NCI-H1048 (cell line): ENCODE measurements around the gene CPNE6.

Source experiments
- DNase-seq: peaks from one replicate; lab custom pipeline; 2025; lab: John Stamatoyannopoulos, UW

CPNE6 gene

GRCh38 chr14:24069411-24069735 is 2.0 kb upstream of the CPNE6 start:
- no peak for DNase-seq

DNA sequence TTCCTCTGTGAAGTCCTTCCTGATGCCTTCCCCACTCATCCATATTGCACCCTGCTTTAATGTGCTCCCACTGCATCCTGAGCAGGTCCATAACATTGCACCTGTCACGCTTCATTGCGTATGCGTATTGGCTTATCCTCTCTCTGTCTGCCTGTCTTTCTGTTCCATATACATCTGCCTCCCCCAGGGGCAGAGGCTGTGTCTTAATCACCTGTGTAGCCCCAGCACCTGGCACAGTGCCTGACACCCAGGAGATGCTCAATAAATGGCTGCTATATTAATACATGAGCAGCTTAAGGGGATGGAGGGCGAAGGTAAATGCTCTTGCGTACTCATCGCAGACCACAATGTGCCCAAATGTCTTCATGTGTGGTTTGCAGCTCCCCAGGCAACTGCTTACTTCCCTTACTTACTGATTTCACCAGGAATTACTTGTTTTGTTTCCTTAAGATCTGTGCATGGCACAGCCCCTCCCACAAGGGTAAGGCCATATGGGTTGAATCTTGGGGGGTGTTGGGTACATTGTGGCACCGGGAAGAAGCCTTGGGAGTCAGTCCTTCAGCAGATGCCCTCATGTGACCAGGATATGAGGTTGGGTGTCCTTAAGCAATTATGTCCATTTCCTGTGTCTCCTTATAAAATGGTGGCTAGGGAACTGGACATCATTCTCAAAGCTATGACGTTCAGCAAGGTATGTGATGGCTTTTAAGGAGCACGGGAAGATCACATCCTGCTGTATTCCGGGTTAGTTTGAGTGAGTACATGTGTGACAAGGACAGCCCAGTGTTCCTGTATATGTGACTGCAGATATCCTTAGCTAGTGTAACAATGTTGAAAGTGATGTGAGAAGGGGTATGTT is 848 bp upstream of the CPNE6 start:
- DNase-seq = no peak

- no peak for DNase-seq
These were observed 571 bp downstream of the CPNE6 start for GRCh38 chr14:24071836-24072430.

DNA sequence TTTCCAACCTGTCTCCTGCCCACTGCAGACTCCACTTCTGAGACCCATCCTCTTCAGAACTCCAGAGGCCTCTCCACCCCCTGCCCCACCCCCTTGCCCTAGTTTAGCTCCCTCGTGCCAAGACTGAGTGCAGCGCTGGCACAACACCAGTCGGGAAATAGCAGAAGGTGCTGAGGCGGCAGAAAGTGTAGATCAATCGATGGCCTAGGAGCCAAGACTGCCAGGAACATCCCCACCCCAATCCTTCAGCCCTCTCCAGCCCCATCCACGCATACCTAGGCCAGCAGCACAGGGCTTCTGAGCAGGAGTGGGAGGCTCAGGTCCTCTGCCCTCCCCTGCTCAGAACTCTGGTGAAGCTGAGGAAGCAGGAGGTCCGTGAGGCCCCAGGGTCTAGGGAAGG is 1.1 kb downstream of the CPNE6 start:
- no peak for DNase-seq

GRCh38 chr14:24072881-24073877 is 1.8 kb downstream of the CPNE6 start:
- DNase-seq = no peak

DNA sequence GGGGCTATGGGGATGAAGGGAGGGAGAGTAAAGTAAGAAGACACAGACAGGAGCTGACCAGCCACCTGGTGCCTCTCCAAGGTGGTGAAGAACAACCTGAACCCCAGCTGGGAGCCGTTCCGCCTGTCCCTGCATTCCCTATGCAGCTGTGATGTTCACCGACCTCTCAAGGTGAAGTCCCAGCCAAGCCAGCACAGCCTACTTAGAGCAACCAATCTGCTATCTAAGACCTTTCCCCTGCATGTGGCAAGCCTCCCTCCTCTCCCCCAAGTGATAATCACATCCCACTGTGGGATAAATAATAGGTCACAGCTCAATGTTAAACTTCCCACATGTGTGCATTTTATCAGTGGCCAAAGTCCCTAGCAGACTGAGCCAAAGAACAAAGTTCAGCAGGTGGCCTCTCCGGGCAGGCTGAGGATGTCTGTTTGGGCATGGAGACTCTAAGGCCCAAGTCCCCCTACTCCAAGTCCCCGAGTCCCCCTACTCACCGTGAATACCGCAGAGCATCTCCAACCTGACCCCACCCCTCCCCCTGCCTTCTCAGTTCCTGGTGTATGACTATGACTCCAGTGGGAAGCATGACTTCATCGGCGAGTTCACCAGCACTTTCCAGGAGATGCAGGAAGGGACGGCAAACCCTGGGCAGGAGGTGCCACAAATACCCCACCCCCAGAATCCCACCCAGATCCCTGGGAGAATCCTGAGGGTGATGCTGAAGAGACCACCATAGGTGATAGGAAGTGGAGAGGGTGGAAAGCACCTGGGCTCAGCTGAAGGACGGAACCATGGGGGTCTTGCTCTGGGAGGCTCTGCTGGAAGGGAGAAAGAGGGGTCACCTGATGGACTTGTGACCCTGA is 3.5 kb downstream of the CPNE6 start:
- DNase-seq = no peak

DNA sequence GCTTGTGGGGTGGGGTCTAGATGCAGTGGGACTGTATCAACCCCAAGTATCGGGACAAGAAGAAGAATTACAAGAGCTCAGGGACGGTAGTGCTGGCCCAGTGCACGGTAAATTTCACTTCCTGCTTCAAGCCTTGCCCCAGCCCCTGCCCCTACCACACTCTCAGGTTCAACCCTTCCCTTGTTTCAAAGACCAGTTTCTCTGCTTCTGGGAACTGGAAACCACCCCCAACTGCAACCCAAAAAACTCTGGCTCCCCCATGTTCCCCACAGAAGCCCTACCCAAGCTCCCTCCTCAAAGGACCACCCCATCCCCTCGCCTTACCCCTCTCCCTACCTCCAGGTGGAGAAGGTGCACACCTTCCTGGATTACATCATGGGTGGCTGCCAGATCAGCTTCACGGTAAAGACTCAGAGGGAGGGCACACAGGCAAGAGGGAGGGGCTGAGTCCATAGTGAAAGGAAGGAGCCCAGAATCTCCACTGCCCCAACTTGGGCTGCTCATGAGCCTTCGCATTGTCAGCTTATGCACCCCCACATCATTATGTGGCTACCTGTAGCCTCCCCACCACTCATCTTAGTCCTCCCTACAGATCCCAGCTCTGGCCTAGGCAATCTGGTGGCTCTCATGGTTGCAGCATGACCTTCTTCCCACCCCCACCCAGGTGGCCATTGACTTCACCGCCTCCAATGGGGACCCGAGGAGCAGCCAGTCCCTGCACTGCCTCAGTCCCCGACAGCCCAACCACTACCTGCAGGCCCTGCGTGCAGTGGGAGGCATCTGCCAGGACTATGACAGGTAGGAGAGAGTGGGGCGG is 4.3 kb downstream of the CPNE6 start:
- no peak for DNase-seq

DNA sequence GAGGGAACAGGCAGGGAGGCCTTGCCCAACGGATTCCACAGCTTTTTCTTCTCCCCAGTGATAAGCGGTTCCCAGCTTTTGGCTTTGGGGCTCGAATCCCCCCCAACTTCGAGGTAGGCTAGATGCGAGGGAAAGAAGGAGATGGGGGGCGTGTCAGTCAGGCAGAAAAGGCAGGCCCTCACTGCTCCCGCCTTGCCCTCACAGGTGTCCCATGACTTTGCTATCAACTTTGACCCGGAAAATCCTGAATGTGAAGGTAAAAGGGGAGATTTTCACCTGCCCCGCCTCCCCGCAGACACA is 4.9 kb downstream of the CPNE6 start:
- no peak for DNase-seq

DNA sequence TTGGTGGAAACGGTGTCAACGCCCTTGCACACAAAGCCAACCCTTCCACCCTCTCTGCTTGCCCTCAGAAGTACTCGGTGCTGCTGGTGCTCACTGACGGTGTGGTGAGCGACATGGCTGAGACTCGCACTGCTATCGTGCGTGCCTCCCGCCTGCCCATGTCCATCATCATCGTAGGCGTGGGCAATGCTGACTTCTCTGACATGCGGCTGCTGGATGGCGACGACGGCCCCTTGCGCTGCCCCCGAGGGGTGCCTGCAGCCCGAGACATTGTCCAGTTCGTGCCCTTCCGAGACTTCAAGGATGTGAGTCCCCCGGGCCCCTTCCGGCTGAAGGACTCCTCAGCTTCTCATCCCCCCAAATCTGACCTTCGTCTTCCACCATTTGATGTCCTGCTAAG is 5.7 kb downstream of the CPNE6 start:
- no peak for DNase-seq

- no peak for DNase-seq
These were observed 6.8 kb downstream of the CPNE6 start for GRCh38 chr14:24078146-24078545.

GRCh38 chr14:24079491-24080141 is 8.3 kb downstream of the CPNE6 start:
- DNase-seq = no peak

DNA sequence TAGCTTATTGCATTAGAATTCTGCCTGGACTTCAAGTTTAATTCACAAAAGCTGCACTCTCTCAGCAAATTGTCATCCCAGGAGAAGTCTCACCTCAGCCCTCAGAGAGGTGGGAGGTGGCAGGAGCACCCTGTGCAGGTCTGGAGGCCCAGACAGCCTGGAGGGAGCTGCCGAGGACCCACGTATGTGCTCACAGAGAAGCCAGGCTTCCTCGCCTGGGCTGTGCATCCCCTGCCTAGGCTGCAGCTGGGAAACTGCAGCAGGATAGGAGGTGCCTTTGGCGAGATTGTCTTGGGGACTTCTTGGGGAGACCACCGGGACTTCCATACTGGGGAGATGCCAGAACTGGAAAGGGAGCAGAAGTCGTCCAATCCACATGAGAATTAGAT is 8.8 kb downstream of the CPNE6 start:
- DNase-seq = no peak

GRCh38 chr14:24080888-24081738 is 9.8 kb downstream of the CPNE6 start:
- DNase-seq = no peak

GRCh38 chr14:24081739-24082211 is 10.4 kb downstream of the CPNE6 start:
- no peak for DNase-seq

DNA sequence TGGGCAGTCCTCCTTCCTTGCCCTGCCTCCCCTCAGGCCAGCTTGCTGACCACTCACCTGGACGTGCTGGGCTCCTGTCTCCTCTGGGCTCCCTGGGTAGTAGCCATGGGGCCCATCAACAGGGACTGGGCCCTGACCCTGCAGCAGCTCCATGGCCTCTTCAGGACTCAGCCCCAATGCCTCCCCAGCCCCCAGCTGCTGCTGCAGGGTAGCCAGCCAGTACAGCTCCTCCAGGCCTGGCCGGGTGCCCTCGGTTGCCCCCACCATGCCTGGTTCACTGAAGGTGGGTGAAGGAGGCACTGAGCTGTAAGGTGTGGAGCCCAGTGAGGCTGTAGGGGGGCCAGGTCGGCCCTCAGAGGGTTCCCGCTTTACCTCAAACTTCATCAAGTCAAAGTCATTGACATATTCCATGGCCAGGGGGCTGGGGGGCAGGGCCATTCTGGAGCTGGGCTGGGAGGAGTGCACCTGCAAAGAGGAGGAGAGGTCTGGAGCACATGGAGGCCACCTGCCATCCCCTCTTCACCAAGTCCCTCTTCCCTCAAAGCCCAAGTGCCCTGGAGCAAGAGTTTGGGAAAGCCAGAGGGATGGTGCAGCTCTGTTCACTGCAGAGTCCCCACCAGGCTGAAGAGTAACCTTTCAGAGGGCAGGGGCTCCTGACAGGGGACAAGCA is 11.2 kb downstream of the CPNE6 start:
- DNase-seq = no peak

GRCh38 chr14:24083462-24083861 is 12.1 kb downstream of the CPNE6 start:
- no peak for DNase-seq

DNA sequence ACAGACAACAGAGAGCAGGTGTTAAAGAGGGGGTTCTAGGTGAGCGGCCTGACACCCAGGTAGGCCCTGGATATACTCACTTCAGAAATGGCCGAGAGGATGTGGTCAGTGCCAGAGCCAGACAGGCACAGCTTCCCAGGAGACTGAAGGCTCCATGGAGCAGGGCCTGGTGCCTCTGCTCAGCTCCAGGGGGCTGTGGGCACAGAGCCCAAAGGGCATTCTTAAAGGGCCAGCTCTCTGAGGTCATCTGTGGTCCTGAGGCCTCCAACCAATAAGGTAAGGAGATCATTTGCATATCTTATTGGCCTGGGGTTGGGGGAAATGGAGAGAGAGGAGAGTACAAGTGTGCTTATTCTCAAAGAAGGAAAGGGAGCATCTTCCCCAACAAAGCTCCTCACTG is 13.1 kb downstream of the CPNE6 start:
- no peak for DNase-seq

DNA sequence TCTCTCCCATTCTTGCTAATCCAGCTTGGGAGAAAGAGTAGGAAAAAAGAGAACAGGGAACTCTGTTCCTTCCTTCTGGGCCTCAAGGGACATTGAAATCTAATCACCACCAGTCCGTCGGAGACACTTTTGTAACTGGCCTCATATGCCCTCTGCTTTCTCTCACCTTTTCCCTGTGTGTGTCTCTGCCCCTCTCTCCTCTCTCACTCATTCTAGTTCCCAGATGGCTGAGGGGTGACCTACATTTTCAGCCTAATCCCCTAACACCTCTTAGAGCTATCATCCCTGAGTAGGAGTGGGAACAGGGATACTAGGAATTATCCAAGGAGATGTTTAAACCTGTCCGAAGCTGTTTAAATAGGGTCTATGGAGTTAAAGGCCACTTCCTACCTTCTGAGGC is 13.9 kb downstream of the CPNE6 start:
- DNase-seq = no peak
